ENCODE results near the gene ZNF469. TPM values are rescaled to one million over a fixed set of nuclear protein-coding genes. Genes with fewer than 3 reads are reported as not detected.

The ZNF469 gene
- total RNA-seq, 4 donors from 2014 or later, result 0.17 to 0.49 (median 0.40) TPM

- TF ChIP-seq, protein P1, sequence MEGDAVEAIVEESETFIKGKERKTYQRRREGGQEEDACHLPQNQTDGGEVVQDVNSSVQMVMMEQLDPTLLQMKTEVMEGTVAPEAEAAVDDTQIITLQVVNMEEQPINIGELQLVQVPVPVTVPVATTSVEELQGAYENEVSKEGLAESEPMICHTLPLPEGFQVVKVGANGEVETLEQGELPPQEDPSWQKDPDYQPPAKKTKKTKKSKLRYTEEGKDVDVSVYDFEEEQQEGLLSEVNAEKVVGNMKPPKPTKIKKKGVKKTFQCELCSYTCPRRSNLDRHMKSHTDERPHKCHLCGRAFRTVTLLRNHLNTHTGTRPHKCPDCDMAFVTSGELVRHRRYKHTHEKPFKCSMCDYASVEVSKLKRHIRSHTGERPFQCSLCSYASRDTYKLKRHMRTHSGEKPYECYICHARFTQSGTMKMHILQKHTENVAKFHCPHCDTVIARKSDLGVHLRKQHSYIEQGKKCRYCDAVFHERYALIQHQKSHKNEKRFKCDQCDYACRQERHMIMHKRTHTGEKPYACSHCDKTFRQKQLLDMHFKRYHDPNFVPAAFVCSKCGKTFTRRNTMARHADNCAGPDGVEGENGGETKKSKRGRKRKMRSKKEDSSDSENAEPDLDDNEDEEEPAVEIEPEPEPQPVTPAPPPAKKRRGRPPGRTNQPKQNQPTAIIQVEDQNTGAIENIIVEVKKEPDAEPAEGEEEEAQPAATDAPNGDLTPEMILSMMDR (IDR thresholded peaks at IDR 0.05), result no peak
- intact Hi-C loops (cut with DNase I; ENCODE audit: low total_unique reads), result no loop called here
- H3K4me3 ChIP-seq (ENCODE audit: low read depth, poor library complexity, severe bottlenecking), result no peak overlapping the region
- no peak for DNase-seq (ENCODE audit: low spot score in 2 of 2)
- 83 to 88% methylated on average over 15 to 19 of the region's 19 CpGs for WGBS, 2 donors
Observed at GRCh38 chr16:88428156-88428555, 45.4 kb downstream of the ZNF469 start.

DNA sequence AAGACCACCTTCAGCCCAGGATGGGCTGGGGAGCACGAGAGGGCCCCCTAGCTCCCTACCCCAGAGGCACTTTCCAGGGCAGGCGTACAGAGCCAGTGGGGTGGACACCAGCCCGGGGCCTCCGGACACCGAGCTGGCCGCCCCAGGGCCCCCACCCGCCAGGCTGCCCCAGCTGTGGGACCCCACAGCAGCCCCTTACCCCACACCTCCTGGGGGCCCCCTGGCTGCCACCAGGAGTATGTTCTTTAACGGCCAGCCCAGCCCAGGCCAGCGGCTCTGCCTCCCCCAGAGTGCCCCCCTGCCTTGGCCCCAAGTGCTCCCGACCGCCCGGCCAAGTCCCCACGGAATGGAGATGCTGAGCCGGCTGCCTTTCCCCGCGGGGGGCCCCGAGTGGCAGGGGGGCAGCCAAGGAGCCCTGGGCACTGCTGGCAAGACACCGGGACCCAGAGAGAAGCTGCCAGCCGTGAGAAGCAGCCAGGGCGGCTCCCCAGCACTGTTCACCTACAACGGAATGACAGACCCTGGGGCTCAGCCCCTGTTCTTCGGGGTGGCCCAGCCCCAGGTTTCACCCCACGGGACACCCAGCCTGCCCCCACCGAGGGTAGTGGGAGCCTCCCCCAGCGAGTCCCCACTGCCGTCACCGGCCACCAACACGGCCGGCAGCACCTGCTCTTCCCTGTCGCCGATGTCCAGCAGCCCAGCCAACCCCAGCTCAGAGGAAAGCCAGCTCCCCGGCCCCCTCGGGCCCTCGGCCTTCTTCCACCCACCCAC is 46.0 kb downstream of the ZNF469 start:
- WGBS, 2 donors, result 49 to 55% methylated on average over 16 to 25 of the region's 34 CpGs
- H3K4me3 ChIP-seq (ENCODE audit: low read depth, poor library complexity, severe bottlenecking), result no peak overlapping the region
- intact Hi-C loops (cut with DNase I; ENCODE audit: low total_unique reads), result no loop called here
- TF ChIP-seq, protein P1 (IDR thresholded peaks at IDR 0.05), result no peak
- no peak for TF ChIP-seq POLR2A (IDR thresholded peaks at IDR 0.05)
- no peak for DNase-seq (ENCODE audit: low spot score in 2 of 2)

DNA sequence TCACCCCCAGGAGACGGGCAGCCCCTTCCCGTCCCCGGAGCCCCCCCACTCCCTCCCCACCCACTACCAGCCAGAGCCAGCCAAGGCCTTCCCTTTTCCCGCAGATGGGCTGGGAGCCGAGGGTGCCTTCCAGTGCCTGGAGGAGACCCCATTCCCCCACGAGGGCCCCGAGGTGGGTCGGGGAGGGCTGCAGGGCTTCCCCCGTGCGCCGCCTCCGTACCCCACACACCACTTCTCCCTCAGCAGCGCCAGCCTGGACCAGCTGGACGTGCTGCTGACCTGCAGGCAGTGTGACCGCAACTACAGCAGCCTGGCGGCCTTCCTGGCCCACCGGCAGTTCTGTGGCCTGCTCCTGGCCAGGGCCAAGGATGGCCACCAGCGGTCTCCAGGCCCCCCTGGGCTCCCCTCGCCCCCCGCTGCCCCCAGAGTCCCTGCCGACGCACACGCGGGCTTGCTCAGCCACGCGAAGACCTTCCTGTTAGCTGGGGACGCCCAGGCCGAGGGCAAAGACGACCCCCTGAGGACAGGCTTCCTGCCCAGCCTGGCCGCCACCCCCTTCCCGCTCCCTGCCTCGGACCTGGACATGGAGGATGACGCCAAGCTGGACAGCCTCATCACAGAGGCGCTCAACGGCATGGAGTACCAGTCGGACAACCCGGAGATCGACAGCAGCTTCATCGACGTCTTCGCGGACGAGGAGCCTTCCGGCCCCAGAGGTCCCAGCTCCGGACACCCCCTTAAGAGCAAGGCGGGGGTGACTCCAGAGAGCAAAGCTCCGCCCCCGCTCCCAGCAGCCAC is 46.8 kb downstream of the ZNF469 start:
- 62 to 80% methylated on average over 26 to 34 of the region's 48 CpGs for WGBS, 2 donors
- no peak for DNase-seq (ENCODE audit: low spot score in 2 of 2)
- H3K4me3 ChIP-seq (ENCODE audit: low read depth, poor library complexity, severe bottlenecking), result no peak overlapping the region
- intact Hi-C loops (cut with DNase I; ENCODE audit: low total_unique reads), result no loop called here
- TF ChIP-seq, protein P1 (IDR thresholded peaks at IDR 0.05), result no peak
- no peak for TF ChIP-seq POLR2A (IDR thresholded peaks at IDR 0.05)

DNA sequence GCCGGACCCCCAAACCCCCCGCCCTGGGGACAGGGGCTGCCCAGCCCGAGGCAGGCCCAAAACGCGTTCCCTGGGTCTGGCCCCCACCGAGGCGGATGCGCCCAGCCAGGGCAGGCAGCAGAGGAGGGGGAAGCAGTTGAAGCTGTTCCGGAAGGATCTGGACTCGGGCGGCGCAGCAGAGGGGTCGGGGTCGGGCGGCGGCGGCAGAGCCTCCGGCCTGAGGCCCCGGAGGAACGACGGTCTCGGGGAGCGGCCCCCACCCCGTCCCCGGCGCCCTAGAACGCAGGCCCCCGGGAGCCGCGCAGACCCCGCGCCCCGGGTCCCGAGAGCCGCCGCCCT is 47.4 kb downstream of the ZNF469 start:
- DNase-seq (ENCODE audit: low spot score in 2 of 2), result no peak
- WGBS, 2 donors, result 3 to 7% methylated on average over 6 of the region's 36 CpGs
- peak overlapping the region; percentile 7 for H3K4me3 ChIP-seq (ENCODE audit: low read depth, poor library complexity, severe bottlenecking)
- intact Hi-C loops (cut with DNase I; ENCODE audit: low total_unique reads), result no loop called here
- no peak for TF ChIP-seq POLR2A (IDR thresholded peaks at IDR 0.05)
- TF ChIP-seq, protein P1 (IDR thresholded peaks at IDR 0.05), result no peak

DNA sequence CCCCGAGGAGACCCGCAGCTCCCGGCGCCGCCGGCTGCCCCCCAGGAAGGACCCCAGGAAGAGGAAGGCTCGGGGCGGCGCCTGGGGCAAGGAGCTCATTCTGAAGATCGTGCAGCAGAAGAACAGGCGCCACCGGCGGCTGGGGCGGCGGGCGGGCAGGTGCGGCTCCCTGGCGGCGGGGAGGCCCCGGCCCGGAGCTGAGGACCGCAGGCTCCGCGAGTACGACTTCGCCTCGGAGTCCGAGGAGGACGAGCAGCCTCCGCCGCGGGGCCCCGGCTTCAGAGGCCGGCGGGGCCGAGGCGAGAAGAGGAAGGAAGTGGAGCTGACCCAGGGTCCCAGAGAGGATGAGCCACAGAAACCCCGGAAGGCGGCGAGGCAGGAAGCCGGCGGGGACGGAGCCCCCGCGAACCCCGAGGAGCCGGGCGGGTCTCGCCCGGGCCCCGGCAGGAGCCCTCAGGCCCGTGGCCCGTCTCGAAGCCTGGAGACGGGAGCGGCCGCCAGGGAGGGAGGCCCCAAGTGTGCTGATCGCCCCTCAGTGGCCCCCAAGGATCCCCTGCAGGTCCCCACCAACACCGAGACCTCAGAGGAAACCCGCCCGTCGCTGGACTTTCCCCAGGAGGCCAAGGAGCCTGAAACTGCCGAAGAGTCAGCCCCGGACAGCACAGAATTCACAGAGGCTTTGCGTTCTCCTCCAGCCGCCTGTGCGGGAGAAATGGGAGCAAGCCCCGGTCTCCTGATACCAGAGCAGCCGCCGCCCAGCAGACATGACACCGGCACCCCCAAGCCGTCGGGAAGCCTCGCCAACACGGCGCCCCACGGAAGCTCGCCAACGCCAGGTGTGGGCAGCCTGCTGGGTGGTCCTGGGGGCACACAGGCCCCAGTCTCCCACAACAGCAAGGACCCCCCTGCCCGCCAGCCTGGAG is 48.0 kb downstream of the ZNF469 start:
- no peak for TF ChIP-seq POLR2A (IDR thresholded peaks at IDR 0.05)
- TF ChIP-seq, protein P1 (IDR thresholded peaks at IDR 0.05), result no peak
- H3K4me3 ChIP-seq (ENCODE audit: low read depth, poor library complexity, severe bottlenecking), result peak overlapping the region; percentile 7
- WGBS, 2 donors, result 8 to 12% methylated on average over 27 to 62 of the region's 80 CpGs
- DNase-seq (ENCODE audit: low spot score in 2 of 2), result no peak
- intact Hi-C loops (cut with DNase I; ENCODE audit: low total_unique reads), result no loop called here

Data from lower leg skin (tissue), 4 donors.